GM21717 (cell line): ENCODE results near the gene CDC5L.
"Not testable (repeated sequence)": the region's sequence is repeated elsewhere in the genome, so short reads cannot be mapped to it uniquely, and the experiment has no call there.

Experiments
- ATAC-seq: cut with Tn5 transposase; IDR thresholded peaks from one replicate; pipeline ENCODE4 v1.9.1; 2021; ENCODE audit warnings: mild to moderate bottlenecking, moderate library complexity; ENCODE audit not compliant: unreplicated experiment

The CDC5L gene

GRCh38 chr6:44387346-44388134, at the start of gene CDC5L:
TSS of gene CDC5L (plus strand) at chr6:44387706. CDS start at chr6:44387824, 118 bp downstream.
- ATAC-seq: peak; percentile 85

- ATAC-seq: no peak
Observed at GRCh38 chr6:44338228-44339122, 49.0 kb upstream of the CDC5L start.

GRCh38 chr6:44339301-44339700, 48.2 kb upstream of the CDC5L start:
- ATAC-seq: no peak

- no peak for ATAC-seq
Observed at GRCh38 chr6:44339763-44340625, 47.5 kb upstream of the CDC5L start.

GRCh38 chr6:44341095-44341890, 46.2 kb upstream of the CDC5L start:
- no peak for ATAC-seq

- no peak for ATAC-seq
Observed at GRCh38 chr6:44342052-44342451, 45.5 kb upstream of the CDC5L start.

- ATAC-seq: no peak
Observed at GRCh38 chr6:44342489-44342888, 45.0 kb upstream of the CDC5L start, which contains the start of gene SPATS1. TSS of gene SPATS1 (plus strand) at chr6:44342650. CDS start at chr6:44343096, 446 bp downstream.

GRCh38 chr6:44346818-44347217, 40.7 kb upstream of the CDC5L start:
- ATAC-seq: not testable (repeated sequence)

GRCh38 chr6:44349904-44350649, 37.4 kb upstream of the CDC5L start:
- ATAC-seq: no peak

- not testable (repeated sequence) for ATAC-seq
Observed at GRCh38 chr6:44350650-44350994, 36.9 kb upstream of the CDC5L start.

GRCh38 chr6:44352259-44352658, 35.2 kb upstream of the CDC5L start:
- no peak for ATAC-seq

- ATAC-seq: no peak
Observed at GRCh38 chr6:44353336-44353735, 34.2 kb upstream of the CDC5L start.

GRCh38 chr6:44355640-44356039, 31.9 kb upstream of the CDC5L start:
- ATAC-seq: no peak

GRCh38 chr6:44356487-44356886, 31.0 kb upstream of the CDC5L start:
- ATAC-seq: no peak

- no peak for ATAC-seq
Observed at GRCh38 chr6:44359973-44360372, 27.5 kb upstream of the CDC5L start.

GRCh38 chr6:44361947-44362346, 25.6 kb upstream of the CDC5L start:
- ATAC-seq: no peak

GRCh38 chr6:44363377-44363926, 24.1 kb upstream of the CDC5L start:
- no peak for ATAC-seq

- ATAC-seq: no peak
Observed at GRCh38 chr6:44366781-44367180, 20.7 kb upstream of the CDC5L start.

- no peak for ATAC-seq
Observed at GRCh38 chr6:44367681-44368080, 19.8 kb upstream of the CDC5L start.
